GM18508 (cell line): ENCODE measurements around the gene RGS10.
"Not testable (repeated sequence)": the region's sequence is repeated elsewhere in the genome, so short reads cannot be mapped to it uniquely, and the experiment has no call there.

Experiments used
- ATAC-seq: cut with Tn5 transposase; IDR thresholded peaks from one replicate; pipeline ENCODE4 v1.9.1; 2021; ENCODE audit warnings: moderate number of reproducible peaks; ENCODE audit not compliant: insufficient read depth, unreplicated experiment

The RGS10 gene

GRCh38 chr10:119539359-119539825 is 3.1 kb downstream of the RGS10 start:
- no peak for ATAC-seq

- ATAC-seq: no peak
Measured at GRCh38 chr10:119538632-119539358, 3.7 kb downstream of the RGS10 start.

GRCh38 chr10:119537953-119538630 is 4.4 kb downstream of the RGS10 start:
- ATAC-seq: no peak

- no peak for ATAC-seq
Measured at GRCh38 chr10:119536508-119537025, 6.0 kb downstream of the RGS10 start.

GRCh38 chr10:119535837-119536507 is 6.5 kb downstream of the RGS10 start:
- no peak for ATAC-seq

- ATAC-seq: no peak
Measured at GRCh38 chr10:119535305-119535704, 7.2 kb downstream of the RGS10 start.

GRCh38 chr10:119533473-119533872 is 9.0 kb downstream of the RGS10 start:
- no peak for ATAC-seq

- ATAC-seq: not testable (repeated sequence)
Measured at GRCh38 chr10:119532791-119533190, 9.7 kb downstream of the RGS10 start.

- ATAC-seq: not testable (repeated sequence)
Measured at GRCh38 chr10:119532251-119532650, 10.3 kb downstream of the RGS10 start.

GRCh38 chr10:119531067-119531466 is 11.5 kb downstream of the RGS10 start:
- no peak for ATAC-seq

- ATAC-seq: not testable (repeated sequence)
Measured at GRCh38 chr10:119528663-119529237, 13.8 kb downstream of the RGS10 start.

GRCh38 chr10:119526621-119527592 is 15.6 kb downstream of the RGS10 start:
- ATAC-seq: no peak

- ATAC-seq: no peak
Measured at GRCh38 chr10:119526149-119526548, 16.4 kb downstream of the RGS10 start.

GRCh38 chr10:119525116-119525515 is 17.4 kb downstream of the RGS10 start:
- ATAC-seq: no peak

GRCh38 chr10:119524720-119525070 is 17.8 kb downstream of the RGS10 start:
- no peak for ATAC-seq

GRCh38 chr10:119523895-119524719 is 18.4 kb downstream of the RGS10 start:
- no peak for ATAC-seq

- no peak for ATAC-seq
Measured at GRCh38 chr10:119522747-119523426, 19.6 kb downstream of the RGS10 start.
